Measurements from ENCODE around the gene NPIPB9.
"Not testable (repeated sequence)": the region's sequence is repeated elsewhere in the genome, so short reads cannot be mapped to it uniquely, and the experiment has no call there.

DNA sequence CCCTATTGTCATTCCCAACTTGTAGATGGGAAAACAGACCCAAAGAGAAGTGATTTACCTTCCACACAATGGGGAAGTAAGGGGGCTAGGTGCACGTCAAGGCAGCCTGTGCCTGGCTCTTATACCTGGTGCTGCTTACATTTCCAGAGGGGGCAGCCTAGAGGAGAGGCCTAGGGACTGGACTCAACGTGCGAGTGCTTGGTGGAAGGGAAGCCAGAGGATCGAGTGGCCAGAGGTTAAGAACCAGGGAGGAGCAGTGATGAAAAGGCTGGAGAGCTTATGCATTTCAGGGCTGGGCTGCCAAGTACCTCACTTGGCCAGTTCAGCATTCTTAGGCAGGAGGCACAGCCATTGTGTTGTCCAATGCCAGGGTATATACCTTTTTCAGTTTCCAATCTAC, 30.8 kb downstream of the NPIPB9 start:
- TF ChIP-seq, protein P1, sequence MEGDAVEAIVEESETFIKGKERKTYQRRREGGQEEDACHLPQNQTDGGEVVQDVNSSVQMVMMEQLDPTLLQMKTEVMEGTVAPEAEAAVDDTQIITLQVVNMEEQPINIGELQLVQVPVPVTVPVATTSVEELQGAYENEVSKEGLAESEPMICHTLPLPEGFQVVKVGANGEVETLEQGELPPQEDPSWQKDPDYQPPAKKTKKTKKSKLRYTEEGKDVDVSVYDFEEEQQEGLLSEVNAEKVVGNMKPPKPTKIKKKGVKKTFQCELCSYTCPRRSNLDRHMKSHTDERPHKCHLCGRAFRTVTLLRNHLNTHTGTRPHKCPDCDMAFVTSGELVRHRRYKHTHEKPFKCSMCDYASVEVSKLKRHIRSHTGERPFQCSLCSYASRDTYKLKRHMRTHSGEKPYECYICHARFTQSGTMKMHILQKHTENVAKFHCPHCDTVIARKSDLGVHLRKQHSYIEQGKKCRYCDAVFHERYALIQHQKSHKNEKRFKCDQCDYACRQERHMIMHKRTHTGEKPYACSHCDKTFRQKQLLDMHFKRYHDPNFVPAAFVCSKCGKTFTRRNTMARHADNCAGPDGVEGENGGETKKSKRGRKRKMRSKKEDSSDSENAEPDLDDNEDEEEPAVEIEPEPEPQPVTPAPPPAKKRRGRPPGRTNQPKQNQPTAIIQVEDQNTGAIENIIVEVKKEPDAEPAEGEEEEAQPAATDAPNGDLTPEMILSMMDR (conservative IDR thresholded peaks at IDR 0.05 in 1 of 2, IDR thresholded peaks at IDR 0.05 in 1 of 2; ENCODE audit: extremely low read depth in 1 of 2, insufficient read depth in 1 of 2, low read depth in 1 of 2, low read length in 2 of 2): not testable (repeated sequence)
- not testable (repeated sequence) for TF ChIP-seq EZH2 (IDR thresholded peaks at IDR 0.05; ENCODE audit: borderline replicate concordance, low read length)

Data from mammary epithelial cell (primary cell).